NCI-H128 (cell line): ENCODE results near the gene TRIM16.
"Not testable (repeated sequence)": the region's sequence is repeated elsewhere in the genome, so short reads cannot be mapped to it uniquely, and the experiment has no call there.

ENCODE experiments used
- DNase-seq: peaks from one replicate; lab custom pipeline; 2025; ENCODE audit not compliant: unreplicated experiment; lab: John Stamatoyannopoulos, UW

TRIM16 gene

DNA sequence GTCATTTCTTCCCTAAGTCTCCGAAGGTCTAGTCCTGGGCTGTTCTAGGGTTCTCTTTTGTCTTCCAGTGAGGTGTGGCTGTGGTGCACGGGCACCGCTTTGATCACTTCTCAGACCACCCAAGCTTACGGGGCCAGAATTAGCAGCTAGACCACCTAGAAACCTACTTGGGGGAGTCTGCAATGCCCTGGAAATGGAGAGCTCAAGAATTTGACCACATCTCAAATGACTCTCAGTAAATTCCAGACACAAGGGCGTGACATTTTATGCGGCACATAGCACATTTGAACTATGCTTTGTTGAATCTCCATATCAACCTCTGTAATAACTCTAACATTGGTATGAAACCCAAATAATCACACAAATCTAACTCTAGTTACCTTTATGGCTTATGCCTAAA, 24.9 kb downstream of the TRIM16 start:
- DNase-seq = no peak

DNA sequence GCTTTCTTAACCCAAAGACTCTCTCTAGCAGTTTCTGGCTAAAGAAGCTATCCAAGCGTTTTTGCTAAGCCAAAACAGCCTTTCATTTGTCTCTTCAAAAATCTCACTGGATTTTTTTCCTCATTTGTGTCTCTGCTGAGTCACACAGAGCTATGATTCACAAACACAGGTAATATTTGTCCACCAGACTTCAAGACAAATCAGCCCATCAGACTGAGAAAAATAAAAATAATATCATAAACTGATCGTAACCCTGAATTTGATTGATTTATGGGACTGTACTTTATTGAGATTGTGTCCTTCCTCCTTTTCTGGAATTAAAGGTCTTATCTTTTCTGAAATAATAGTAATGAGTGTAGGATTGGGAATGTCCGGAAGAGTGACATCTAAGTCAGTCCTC, 25.8 kb downstream of the TRIM16 start:
- DNase-seq = no peak

DNA sequence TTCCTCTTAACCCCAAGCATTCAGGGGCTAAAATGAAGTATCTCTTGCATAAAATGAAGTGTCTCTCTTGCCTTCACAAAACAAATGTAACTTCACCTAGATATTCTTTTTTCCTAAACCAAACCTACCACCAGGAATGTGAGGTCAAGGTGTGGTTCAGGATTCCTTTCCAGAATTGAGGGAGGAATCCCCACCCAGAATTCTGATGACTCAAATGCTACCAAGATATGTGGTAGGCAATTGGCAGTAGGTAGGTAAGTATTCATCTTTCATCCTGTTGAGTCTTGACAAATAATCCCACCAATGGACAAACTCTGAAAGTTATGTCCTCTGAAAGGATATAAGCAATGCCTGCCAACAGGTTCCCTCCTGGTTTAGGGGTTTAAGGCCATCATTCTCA, 26.2 kb downstream of the TRIM16 start:
- no peak for DNase-seq

DNA sequence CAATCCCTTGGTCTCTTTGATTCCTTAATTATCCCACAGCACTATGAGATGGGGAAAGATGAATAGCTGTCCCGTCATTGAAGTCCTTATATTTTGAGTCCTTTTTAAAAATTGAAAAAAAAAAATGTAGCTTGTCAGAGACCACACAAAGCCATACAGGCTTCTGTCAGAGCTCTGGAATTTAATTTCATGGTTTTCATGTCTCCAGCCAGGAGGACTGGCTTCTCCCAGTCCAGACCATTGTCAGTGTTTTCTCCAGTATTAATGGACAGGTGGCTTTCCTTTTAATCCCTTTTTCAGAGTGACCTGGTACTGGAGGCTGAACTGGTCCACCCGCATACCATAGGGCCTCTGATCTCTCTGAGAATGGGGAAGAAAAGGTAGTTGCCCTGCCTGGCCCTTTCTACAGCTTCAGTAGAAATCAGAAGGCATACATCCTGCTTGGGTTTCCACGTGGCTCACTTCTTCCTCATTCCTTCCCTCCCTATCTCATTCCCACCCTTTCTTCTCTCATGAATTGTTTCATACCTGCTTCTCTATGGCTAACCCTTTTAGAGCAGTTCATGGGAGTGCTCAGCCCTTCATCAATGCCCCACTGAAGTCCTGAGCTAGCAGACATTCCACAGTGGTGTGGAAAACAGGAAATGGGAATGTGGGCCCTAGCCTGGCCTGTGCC, 29.1 kb downstream of the TRIM16 start:
- DNase-seq = no peak

- DNase-seq = not testable (repeated sequence)
Measured at GRCh38 chr17:15654401-15654800, 29.7 kb downstream of the TRIM16 start.

GRCh38 chr17:15652960-15653359, 31.2 kb downstream of the TRIM16 start:
- no peak for DNase-seq

- no peak for DNase-seq
Measured at GRCh38 chr17:15651583-15652110, 32.5 kb downstream of the TRIM16 start.

GRCh38 chr17:15650741-15651582, 33.1 kb downstream of the TRIM16 start:
- DNase-seq = no peak

DNA sequence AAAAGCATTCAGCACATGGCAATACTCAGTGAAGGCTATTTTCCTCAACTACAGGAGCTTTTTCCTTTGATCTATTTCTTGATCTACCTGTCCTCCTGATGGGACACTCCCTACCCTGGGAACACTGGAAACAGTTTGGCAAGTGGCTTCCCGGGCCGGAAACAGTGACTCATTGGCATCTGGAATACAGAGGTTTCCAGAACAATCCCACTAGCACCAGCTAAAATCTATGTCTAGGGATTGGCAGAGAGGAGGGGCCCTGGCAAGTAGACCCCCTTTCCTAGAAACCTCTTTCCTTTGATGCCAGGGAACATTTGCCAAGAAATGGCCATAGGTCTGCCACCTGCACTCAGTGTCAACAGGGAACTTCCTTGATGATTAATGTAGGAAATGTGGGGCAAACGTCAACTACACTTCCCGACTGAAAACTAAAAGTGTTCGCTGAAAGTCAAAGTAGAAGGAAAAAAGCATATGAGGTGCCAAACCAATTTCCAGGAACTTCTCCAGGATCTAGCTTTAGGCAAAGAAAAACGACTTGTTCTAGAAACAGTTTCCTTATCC, 34.2 kb downstream of the TRIM16 start:
- DNase-seq = no peak

DNA sequence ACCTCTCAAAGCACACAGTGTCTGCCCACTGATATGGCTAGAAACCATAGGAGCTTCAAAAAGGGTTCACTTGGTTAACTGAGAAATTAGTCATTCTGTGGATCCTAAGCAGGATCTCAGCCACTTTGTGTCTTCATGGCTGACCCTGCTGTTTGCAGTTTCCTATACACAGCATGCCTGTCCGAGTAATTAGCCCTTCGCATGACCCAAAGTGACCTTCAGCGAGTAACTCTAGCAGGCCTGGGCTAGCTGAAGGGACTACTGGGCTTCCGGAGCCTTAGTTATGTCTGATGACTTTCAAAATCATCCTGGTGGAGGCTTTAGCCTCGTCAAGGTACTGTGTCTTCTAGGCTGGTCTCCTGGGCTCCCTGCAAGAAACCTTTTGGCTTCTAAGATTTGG, 35.7 kb downstream of the TRIM16 start:
- DNase-seq = no peak

DNA sequence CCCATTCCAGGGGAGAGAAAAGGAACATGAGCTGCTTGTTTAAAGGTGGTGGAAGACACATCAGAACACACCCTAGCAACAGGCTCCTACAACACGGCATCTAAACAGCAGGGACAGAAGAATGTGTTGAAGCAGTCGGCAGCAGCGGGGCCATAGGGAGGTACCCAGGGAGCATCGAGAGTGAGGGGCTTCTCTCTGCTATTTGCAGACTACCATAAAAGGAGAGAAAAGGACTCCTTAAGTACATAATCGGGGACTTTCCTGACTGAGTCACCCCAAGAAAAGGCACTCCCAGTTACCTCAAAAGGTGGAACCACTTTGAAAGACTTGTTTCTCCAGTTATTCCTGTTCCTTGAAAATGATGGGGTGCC, 38.2 kb downstream of the TRIM16 start:
- DNase-seq = not testable (repeated sequence)

DNA sequence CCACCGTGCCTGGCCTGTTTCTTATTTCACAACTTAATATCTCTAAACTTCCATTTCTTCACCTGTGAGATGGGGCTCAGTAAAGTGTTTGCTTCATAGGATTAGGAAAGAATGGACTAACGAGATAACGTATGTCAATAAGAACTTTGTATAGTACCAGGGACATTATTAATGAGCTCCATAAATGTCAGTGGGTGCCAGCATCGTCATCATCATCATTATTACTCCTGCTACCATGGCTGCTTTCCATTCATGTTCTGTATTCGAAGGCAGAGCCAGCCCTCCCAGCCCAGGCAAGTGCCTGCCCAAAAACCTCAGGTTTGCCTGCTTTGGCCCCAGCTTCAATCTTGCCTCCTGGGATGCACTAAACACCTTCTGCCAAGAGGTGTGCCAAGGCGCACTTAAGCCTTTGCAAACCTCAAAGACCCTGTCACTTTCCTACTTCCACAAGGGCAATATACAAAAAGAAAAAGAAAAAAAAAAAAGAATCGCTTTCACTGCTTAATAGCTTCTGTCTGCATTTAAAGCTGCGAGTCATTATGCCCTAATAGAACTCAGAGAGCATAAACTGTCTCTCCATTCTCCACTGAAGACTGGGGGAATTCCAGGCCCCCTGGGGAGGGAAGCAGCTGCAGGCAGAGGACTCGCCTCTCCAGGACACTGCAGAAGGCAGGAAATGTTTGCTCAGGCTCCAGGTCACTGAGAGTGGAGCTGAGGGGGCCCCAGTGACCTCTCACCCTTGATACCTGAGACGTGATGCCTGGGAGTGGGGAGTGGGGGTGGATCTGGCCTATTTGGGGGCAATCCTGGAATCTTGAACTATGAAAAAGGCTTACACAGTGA, 38.8 kb downstream of the TRIM16 start:
- not testable (repeated sequence) for DNase-seq

GRCh38 chr17:15642505-15643251, 41.4 kb downstream of the TRIM16 start:
- DNase-seq = not testable (repeated sequence)

DNA sequence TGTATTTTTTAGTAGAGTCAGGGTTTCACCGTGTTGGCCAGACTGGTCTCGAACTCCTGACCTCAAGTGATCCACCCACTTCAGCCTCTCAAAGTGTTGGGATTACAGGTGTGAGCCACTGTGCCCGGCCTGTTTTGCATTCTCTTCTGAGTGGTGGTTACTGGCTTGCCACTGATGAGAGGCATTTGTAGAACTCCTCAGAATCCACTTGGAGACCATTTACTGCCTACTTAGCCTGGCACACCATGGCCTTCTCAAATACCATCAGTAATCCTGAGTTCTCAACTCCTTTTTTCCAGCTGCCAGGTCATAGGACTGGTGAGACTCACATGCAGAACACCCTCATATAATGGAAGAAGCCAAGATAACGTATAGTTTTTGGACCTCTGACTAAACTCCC, 42.1 kb downstream of the TRIM16 start:
- not testable (repeated sequence) for DNase-seq

DNA sequence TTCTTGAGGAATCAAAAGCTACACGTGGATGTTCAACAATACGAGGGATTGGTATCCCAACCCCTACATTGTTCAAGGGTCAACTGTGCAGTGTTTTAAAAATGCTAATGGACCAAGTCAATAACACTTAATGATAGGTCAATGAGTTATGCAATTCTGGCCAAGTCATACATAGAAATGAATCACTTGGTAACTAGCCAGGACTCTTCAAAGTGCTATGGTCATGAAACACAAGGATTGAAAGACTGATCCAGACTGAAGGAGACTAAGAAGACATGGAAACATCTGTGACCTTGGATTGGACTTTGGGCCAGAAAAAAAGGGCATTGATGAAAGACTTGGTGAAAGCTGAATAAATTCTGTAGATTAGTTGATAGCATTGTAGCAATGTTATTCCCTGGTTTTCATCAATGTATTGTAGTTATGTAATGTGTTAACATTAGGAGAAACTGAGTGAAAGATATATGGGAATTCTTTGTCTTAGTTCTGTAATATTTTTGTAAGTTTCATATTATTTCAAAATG, 53.1 kb downstream of the TRIM16 start:
- not testable (repeated sequence) for DNase-seq

GRCh38 chr17:15629991-15630390, 54.1 kb downstream of the TRIM16 start:
- DNase-seq = not testable (repeated sequence)

DNA sequence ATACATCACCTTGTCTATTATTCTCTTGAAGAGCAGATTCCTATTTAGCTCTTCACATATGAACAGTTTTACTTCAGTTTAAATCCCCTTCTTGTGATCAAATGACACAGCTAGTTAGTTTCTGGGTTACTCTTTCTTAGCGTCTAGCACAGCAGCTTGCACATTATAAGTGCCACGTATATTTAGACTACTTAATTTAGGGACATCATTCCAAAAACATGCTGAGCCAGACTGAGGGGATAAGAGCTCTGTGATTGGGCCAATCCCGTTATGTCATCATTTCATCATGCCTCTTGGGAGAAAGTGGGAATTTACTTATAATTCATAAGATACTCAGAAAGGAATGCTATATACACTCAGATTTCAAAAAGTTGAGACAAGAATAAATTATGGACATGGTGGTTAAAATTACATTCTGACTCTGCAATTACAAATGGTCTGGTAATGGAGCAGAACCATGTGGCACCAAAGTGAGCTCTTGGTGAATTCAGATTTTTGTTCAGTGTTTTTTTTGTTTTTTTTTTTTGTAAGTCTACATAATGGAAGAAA, 60.4 kb downstream of the TRIM16 start:
- DNase-seq = not testable (repeated sequence)

- not testable (repeated sequence) for DNase-seq
Measured at GRCh38 chr17:15623255-15623654, 60.9 kb downstream of the TRIM16 start.

DNA sequence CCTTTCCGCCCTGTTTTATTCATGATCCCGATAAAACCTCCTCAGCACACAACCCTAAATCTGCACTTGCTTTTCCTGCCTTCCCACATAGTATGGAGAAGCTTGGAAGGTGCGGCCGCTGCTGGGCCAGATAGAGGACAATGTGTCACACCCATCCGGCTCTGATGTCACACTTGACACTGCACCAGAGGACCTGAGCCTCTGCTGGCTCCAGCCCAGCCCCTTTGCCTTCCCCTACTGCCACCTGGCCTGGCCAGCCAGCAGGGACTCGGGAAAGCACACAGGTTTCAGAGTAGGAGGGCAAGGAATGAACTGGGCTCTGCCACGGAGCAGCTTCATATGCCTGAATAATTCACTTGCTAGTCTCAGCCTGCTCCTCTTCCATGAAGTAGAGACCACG, 62.0 kb downstream of the TRIM16 start:
- DNase-seq = not testable (repeated sequence)
